Superior temporal gyrus (tissue), 1 donor: ENCODE measurements around the gene PIN1.

Experiments used
- DNase-seq: peaks from one replicate; pipeline ENCODE4 v3.0.0-alpha.2; 2016; ENCODE audit errors: extremely low spot score

PIN1 gene

DNA sequence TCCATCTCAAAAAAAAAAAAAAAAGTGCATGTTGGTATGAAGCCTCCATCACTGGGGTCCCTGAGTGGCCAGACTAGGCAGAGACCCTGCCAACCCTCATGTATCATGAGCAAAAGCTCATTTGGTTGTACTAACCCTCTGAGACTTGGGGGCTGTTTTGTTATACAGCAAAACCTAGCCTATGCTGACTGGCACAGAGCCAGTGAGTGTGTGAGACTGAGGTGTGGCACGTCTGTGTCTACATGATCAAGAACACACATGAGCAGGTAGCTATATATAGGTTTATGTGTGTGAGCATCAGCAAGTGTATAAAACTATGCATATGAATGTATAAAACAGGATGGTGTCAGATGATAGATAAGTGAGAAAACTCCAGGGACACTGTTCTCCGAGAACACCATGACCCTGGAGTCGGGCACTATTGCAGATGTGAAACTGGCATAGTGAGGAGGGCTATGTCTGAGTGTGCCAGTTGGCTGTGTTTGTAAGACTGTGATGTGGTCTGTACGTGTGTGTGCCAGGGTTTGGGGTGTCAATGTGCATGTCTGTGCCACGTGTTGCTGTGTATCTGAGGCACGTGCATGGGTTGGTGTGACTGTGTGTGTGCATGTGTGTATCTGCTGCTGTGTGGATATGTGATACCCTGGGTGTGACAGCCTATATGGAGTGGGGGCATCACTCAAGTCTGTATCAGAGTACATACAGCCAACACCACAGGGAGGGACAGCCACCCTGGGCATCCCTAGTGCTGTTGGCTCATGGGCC lies 56.7 kb downstream of the PIN1 start:
- DNase-seq = no peak
